GM12872 (cell line): ENCODE data around the gene GNB1L.

Experiments used
- TF ChIP-seq, protein P1 (sequence below): IDR thresholded peaks from 3 replicates; pipeline ENCODE4 v1.5.1; 2011; ENCODE audit warnings: low read depth, mild to moderate bottlenecking, low read length, moderate library complexity; ENCODE audit not compliant: insufficient read depth

GNB1L gene

DNA sequence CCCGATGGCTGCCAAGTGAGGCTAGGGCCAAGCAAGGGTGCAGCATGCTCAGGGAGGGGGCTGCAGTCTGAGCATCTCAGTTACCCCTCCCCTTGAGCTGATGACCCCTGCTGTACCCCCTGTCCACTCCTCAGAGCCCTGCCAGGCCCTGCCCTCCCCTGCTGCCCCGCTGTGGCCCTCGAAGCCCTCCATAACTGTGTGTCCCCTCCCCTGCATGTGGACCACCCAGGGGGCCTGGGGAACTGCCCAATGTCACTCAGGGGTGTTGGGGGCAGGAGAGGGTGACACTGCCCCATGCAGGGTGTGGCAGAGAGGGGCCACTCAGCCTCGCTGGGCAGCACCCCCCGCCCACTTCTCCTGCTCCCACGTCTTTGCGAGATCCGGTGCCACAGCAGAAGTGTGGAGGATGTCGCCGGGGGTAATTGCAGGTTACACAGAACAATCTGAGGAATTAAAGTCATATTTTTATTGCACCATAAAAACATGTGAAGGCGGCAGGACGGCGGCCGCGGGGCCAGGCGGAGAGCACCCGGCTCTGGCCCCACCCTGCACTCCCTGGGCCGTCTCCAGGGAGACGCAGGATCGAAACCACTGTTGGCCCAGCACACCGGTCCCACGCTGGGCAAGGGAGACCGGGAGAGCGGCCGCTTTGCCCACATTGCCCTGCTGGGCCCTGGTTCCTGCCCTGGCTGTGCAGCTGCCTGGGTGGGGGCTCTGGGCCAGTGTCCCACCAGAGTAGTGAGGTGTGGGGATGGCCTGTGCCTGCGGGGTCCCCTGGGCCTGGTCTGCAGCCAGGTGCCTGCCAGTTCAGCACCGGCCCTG, 18.7 kb upstream of the GNB1L start:
- TF ChIP-seq, protein P1, sequence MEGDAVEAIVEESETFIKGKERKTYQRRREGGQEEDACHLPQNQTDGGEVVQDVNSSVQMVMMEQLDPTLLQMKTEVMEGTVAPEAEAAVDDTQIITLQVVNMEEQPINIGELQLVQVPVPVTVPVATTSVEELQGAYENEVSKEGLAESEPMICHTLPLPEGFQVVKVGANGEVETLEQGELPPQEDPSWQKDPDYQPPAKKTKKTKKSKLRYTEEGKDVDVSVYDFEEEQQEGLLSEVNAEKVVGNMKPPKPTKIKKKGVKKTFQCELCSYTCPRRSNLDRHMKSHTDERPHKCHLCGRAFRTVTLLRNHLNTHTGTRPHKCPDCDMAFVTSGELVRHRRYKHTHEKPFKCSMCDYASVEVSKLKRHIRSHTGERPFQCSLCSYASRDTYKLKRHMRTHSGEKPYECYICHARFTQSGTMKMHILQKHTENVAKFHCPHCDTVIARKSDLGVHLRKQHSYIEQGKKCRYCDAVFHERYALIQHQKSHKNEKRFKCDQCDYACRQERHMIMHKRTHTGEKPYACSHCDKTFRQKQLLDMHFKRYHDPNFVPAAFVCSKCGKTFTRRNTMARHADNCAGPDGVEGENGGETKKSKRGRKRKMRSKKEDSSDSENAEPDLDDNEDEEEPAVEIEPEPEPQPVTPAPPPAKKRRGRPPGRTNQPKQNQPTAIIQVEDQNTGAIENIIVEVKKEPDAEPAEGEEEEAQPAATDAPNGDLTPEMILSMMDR, result no peak

GRCh38 chr22:19872779-19873137, 18.1 kb upstream of the GNB1L start:
- TF ChIP-seq, protein P1, result no peak

DNA sequence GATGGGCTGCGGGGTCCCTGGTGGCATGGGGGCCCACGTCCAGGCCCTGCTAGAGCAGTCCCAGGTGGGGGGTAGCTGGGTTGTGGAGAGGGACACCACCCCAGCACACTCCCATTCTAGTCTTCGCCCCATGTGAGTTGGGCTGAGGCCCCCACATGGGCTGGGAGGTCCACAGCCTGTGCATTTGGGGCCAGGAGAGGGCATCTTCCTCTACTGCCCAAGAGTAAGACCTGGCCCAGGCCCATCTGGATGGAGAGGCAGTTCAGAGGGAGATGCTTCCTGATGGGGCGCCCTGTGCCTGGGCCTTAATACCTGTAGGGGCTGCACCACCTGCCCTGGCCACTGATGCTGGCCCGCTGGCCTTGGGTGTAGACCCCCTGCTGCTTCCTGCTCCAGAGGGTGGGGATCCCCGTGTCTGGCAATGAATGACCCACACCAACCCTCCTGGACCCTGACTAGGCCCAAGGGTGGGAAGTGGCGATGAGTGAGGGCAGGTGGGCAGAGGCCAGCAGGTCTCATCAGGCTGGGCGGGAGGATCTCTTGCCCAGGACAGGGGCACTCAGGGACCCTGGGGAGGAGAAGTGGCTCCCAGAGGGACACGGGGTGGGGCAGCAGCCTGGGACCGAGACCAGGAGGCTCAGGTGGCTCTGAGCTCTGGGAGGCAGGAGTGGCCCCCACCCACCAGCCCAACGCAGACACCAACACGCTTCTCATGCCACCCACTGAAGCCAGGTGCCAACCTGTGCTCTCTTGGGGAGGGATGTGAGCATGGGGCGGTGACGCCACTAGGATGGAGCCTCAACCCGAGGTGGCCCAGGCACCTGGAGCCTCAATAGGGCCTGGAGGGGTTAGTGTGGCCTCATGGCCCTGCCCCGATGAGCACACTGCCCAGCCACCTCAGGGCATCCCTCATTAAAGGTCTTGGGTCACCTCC, 17.4 kb upstream of the GNB1L start:
- TF ChIP-seq, protein P1, result no peak

DNA sequence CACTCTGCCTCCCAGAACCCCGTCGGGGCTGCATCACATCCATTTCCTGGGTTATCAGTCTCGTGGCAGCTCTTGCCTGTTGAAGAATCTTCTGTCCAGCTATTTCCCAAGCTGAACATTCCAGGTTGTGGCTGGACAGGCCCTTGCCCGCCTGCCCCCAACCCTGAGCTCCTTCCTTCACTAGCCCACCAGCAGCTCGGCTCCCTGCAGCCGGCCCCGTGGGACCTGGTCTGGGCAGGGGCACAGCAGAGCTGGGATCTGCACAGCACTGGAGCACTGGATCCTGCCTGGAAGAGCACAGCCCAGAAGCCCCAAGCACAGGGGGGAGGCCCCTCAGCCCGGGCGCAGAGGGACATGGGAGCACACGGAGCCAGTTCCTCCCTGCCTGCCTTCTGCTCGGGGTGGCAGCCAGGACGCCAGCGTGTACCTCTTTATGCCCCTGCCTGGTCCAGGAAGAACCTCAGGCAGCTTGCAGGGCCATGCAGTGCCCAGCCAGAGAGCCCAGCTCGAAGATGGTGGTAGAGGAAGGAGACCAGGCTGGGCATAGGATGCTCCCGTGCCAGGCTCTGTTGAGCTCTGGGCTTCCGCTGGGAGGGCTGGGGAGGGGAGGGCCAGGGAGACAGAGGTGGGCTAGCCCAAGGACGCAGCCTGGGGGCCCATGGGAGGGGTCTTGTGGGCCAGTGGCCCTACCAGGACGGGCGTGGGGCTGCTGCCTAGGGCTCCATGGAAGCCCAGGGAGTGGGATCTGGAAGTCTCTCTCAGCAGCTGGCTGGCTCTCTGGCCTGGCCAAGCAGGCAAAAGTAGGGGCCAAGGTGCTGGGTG, 16.6 kb upstream of the GNB1L start:
- TF ChIP-seq, protein P1, result no peak

GRCh38 chr22:19870153-19871022, 15.7 kb upstream of the GNB1L start:
- TF ChIP-seq, protein P1, result no peak

DNA sequence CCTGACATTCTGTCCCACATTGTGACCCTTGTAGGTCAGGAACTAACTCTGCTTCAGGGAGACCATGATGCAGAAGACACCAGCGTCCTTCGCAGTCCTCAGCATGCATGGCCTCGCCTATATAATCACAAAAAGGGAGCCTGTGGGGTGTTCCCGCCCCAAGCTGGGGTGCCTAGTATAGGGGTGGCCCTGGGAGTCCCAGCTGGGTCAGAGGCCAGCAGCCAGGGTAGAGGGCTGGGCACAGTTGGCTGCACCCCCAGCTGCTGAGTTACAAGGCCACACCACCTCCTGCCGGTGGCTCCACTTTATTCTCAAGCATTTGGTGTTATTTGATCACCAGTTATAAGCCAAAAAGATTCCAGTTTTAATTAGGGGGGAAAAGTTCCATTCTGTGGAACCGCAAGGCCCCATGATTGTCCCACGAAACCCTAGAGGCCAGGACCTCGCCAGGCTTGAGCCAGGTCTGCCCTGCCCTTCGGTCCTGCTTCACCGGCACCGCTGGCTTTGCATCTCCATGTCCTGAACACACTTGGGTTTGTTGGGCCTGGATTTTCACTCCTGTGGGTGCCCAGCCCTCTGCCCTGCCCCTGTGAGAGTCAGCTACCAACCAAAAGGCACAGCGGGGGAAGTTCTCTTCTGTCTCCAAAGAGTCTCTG, 15.0 kb upstream of the GNB1L start:
- TF ChIP-seq, protein P1, result no peak
